GM12878 (cell line): ENCODE data around the gene FAM20B. TPM values are rescaled to one million over a fixed set of nuclear protein-coding genes. Genes with fewer than 3 reads are reported as not detected.

Experiments used
- ATAC-seq: fragments of 200-7000 bp; cut with Tn5 transposase; 3 replicates; pipeline ENCODE4 v1.9.1; 2020; ENCODE audit warnings: mild to moderate bottlenecking, moderate library complexity
- BruUV-seq: library from RNA; stranded (reverse); fragments of 400-500 nt; replicated peaks from 2 replicates; lab custom pipeline; 2021; lab: Mats Ljungman, UMichigan
- CTCF ChIA-PET: fragments of 300-600 bp; sonication (Branson Sonifier 250); formaldehyde crosslinking; extraction: SDS; loops from one replicate; lab custom pipeline; 2021; ENCODE audit warnings: inconsistent platforms; lab: Yijun Ruan, JAX
- POLR2A ChIA-PET: fragments of 350-600 bp; formaldehyde crosslinking; extraction: SDS; loops from one replicate; lab custom pipeline; 2021; ENCODE audit warnings: inconsistent platforms; lab: Charles Lee
- RAD21 ChIA-PET: fragments of 300-600 bp; sonication (Branson Sonifier 250); formaldehyde crosslinking; loops from one replicate; lab custom pipeline; 2023; ENCODE audit warnings: antibody characterized with exemption; ENCODE audit not compliant: unreplicated experiment; lab: Charles Lee
- SMC1A ChIA-PET: fragments of 300-600 bp; sonication (Branson Sonifier 250); formaldehyde crosslinking; loops from one replicate; lab custom pipeline; 2023; ENCODE audit not compliant: unreplicated experiment, uncharacterized antibody; lab: Charles Lee
- DNase-seq: peaks from one replicate; pipeline ENCODE4 v3.0.0-alpha.2; 2011; ENCODE audit warnings: low read depth, low spot score
- FAIRE-seq: peaks from 3 replicates; lab custom pipeline; 2011; peaks lifted over from hg19 to GRCh38; lab: Jason Lieb, UNC
- H2AFZ ChIP-seq: 2 replicates; pipeline ENCODE4 v1.6.0; 2011; ENCODE audit warnings: low read depth, low read length, control low read depth; ENCODE audit not compliant: control insufficient read depth
- H3K27ac ChIP-seq: 2 replicates; pipeline ENCODE4 v1.5.1; 2011; ENCODE audit warnings: control low read depth; ENCODE audit not compliant: control insufficient read depth, insufficient read depth
- H3K27me3 ChIP-seq, 2 experiments: replicated peaks in 1 of 2; 2 replicates each; pipeline versions ENCODE4 v1.6.0 to v1.6.1; 2011; ENCODE audit warnings: low read length in 1 of 2; ENCODE audit not compliant: control insufficient read depth in 2 of 2, insufficient read depth in 2 of 2
- H3K36me3 ChIP-seq, 2 experiments: 2 replicates each; pipeline ENCODE4 v1.5.1; 2011; ENCODE audit warnings: low read length in 1 of 2; ENCODE audit not compliant: control insufficient read depth in 2 of 2, insufficient read depth in 2 of 2
- H3K4me1 ChIP-seq: 2 replicates; pipeline ENCODE4 v1.6.1; 2011; ENCODE audit warnings: mild to moderate bottlenecking, low read length, moderate library complexity, mixed read lengths; ENCODE audit not compliant: control insufficient read depth, insufficient read depth
- H3K4me2 ChIP-seq: 2 replicates; pipeline ENCODE4 v1.6.0; 2011; ENCODE audit warnings: control low read depth; ENCODE audit not compliant: control insufficient read depth, insufficient read depth
- H3K4me3 ChIP-seq: fragments of 200-600 bp; sonication (generic); 2 replicates; pipeline ENCODE4 v1.5.1; 2016
- H3K79me2 ChIP-seq: 2 replicates; pipeline ENCODE4 v1.6.0; 2011; ENCODE audit warnings: low read length; ENCODE audit not compliant: control insufficient read depth, insufficient read depth
- H3K9ac ChIP-seq: 2 replicates; pipeline ENCODE4 v1.8.0; 2011; ENCODE audit warnings: low read length, control low read depth, mixed read lengths; ENCODE audit not compliant: control insufficient read depth, insufficient read depth
- H3K9me3 ChIP-seq: replicated peaks from 3 replicates; pipeline ENCODE4 v1.5.1; 2011; ENCODE audit warnings: mild to moderate bottlenecking, low read length; ENCODE audit not compliant: control insufficient read depth, insufficient read depth
- H4K20me1 ChIP-seq: 2 replicates; pipeline ENCODE4 v1.6.0; 2011; ENCODE audit not compliant: control insufficient read depth, insufficient read depth
- BCL11A ChIP-seq: IDR thresholded peaks from 2 replicates; pipeline ENCODE4 v1.6.1; 2011; ENCODE audit warnings: low read depth, low read length
- BCL3 ChIP-seq: IDR thresholded peaks from 2 replicates; pipeline ENCODE4 v1.6.1; 2011; ENCODE audit warnings: borderline replicate concordance, low read depth, mild to moderate bottlenecking, moderate library complexity, low read length; ENCODE audit not compliant: insufficient read depth, poor library complexity, severe bottlenecking
- POLR2A ChIP-seq: IDR thresholded peaks from 2 replicates; pipeline ENCODE4 v1.6.1; 2011; ENCODE audit warnings: low read depth, mild to moderate bottlenecking, low read length
- ZBTB4 ChIP-seq: fragments of 450-650 bp; formaldehyde crosslinking; IDR thresholded peaks from 2 replicates; pipeline ENCODE4 v1.4.0; 2022; ENCODE audit warnings: mild to moderate bottlenecking, moderate library complexity
- in situ Hi-C: fragments of 300-500 bp; cut with MboI; formaldehyde crosslinking; loops from 9 replicates; pipeline ENCODE4 v1.14.3; 2018; ENCODE audit warnings: mixed read lengths
- intact Hi-C: fragments of 100-400 bp; cut with micrococcal nuclease; formaldehyde crosslinking; loops from one replicate; pipeline ENCODE4 v1.14.2; 2022; ENCODE audit not compliant: unreplicated experiment
- polyA plus RNA-seq, 11 experiments: library from polyadenylated mRNA; depleted of rRNA in 4 of 11; unstranded in 6 of 11; stranded (reverse) in 5 of 11; fragments of >200 nt; fragmentation: Nextera tagmentation in 4 of 11; fragmentation: Illumina TruSeq in 1 of 11; extraction: Ambion mirVana in 4 of 11; extraction: Trizol in 1 of 11; gene quantifications; 1 replicate in 1 of 11; 2 replicates in 10 of 11; pipeline versions ENCODE4 v1.2.1 to v1.2.3, GENCODE V29; 2011 to 2016; ENCODE audit warnings: inconsistent platforms in 2 of 11, missing spikeins in 2 of 11, low read depth in 1 of 11
- total RNA-seq, 4 experiments: library from RNA; depleted of rRNA in 3 of 4; stranded (reverse); fragments of >200 nt in 3 of 4; fragmentation: Illumina TruSeq in 1 of 4; extraction: Trizol in 1 of 4; gene quantifications; 2 replicates each; pipeline versions ENCODE4 v1.2.1 to v1.2.3, GENCODE V29; 2013 to 2021

The FAM20B gene
- total and polyA plus RNA-seq, 10 of the 15 experiments (the other 5 are each of a cell fraction or from before 2014, with no cell fraction given): 2.4 to 25.6 (median 12.8) TPM

- SMC1A ChIA-PET: interaction anchor here (1.0 to 1.6 kb wide), 4 partner anchors 10 to 17 kb away, joined by 3 to 8 read pairs (median 3); no protein-coding TSS in a partner anchor
Observed at GRCh38 chr1:179047636-179047997, 21.9 kb downstream of the FAM20B start.

More at GRCh38 chr1:179047636-179047997, 21.9 kb downstream of the FAM20B start:
- H3K4me1 ChIP-seq: peaks cover 3% of the 10 kb centered on the region; the same call in 1 of the 2 replicates
- no peak overlapping the region for H3K9ac ChIP-seq
- FAIRE-seq (no peak), ATAC-seq (no peak), DNase-seq (no peak)
- RAD21 ChIA-PET: no interaction called here
- no peaks in the 10 kb centered on the region; a peak in 1 of 4 replicates for H3K36me3 ChIP-seq
- no peak overlapping the region for H3K4me3 ChIP-seq
- no TSS peak for BruUV-seq
- CTCF ChIA-PET: interaction anchor here (0.6 to 1.2 kb wide), 4 partner anchors 31 to 505 kb away, joined by 3 to 5 read pairs (median 4); no protein-coding TSS in a partner anchor
- POLR2A ChIA-PET: no interaction called here
- TF ChIP-seq BCL3 (no peak), POLR2A (no peak), ZBTB4 (CRISPR knock-in tag) (no peak), BCL11A (no peak)
- no peak overlapping the region for H3K4me2 ChIP-seq
- H4K20me1 ChIP-seq: no peaks in the 10 kb centered on the region
- H3K79me2 ChIP-seq: no peaks in the 10 kb centered on the region
- no peak overlapping the region for H3K27ac ChIP-seq
- H3K27me3 ChIP-seq: no peaks in the 10 kb centered on the region
- intact Hi-C loops (no loop called here), in situ Hi-C loops (no loop called here)
- no peaks in the 10 kb centered on the region; the same call in 2 of the 3 replicates for H3K9me3 ChIP-seq
- H2AFZ ChIP-seq: no peak overlapping the region
